Activated T-helper 2 cell treated with anti-CD3 and anti-CD28 coated beads, Interferon-gamma antibody, Interleukin-2, Interleukin-4, amounts not matched to agents 10 μg/mL and 5 μg/mL and 100 μg/mL, durations not matched to agents 14 hours and 24 hours and 36 hours (primary cell): ENCODE measurements around the gene TMCO4. TPM values are rescaled to one million over a fixed set of nuclear protein-coding genes. Genes with fewer than 3 reads are reported as not detected.

Source experiments
- DNase-seq: peaks from one replicate; pipeline ENCODE4 v3.0.0; 2021; ENCODE audit warnings: low spot score
- H3K27ac Mint-ChIP-seq: one replicate; pipeline ENCODE4 v1.8.0; 2021; ENCODE audit warnings: mixed read lengths
- H3K27me3 Mint-ChIP-seq: one replicate; pipeline ENCODE4 v1.8.0; 2021; ENCODE audit warnings: low read depth, mixed read lengths
- H3K36me3 Mint-ChIP-seq: one replicate; pipeline ENCODE4 v1.8.0; 2021; ENCODE audit warnings: low read depth, mixed read lengths
- H3K4me1 Mint-ChIP-seq: one replicate; pipeline ENCODE4 v1.8.0; 2021; ENCODE audit warnings: low read depth, mixed read lengths
- H3K4me3 Mint-ChIP-seq: one replicate; pipeline ENCODE4 v1.8.0; 2021; ENCODE audit warnings: low read depth, mild to moderate bottlenecking, moderate library complexity, mixed read lengths
- H3K9me3 Mint-ChIP-seq: one replicate; pipeline ENCODE4 v1.8.0; 2021; ENCODE audit warnings: mixed read lengths
- intact Hi-C: fragments of 100-400 bp; cut with micrococcal nuclease; formaldehyde crosslinking; loops from one replicate; pipeline ENCODE4 v1.15.1; 2023
- total RNA-seq: library from RNA; stranded (reverse); gene quantifications from 2 replicates; pipeline ENCODE4 v1.2.3, GENCODE V29; 2022

TMCO4 gene
- total RNA-seq, 1 donor from 2014 or later = 12.9 TPM

- no peaks in the 10 kb centered on the region for H3K9me3 Mint-ChIP-seq
- intact Hi-C loops = loop anchor here (10.0 kb wide), 1 partner anchor 116 kb away; a partner anchor contains a TSS
- peak; percentile 9 for DNase-seq
Measured at GRCh38 chr1:19710825-19711611, 88.7 kb downstream of the TMCO4 start.

DNA sequence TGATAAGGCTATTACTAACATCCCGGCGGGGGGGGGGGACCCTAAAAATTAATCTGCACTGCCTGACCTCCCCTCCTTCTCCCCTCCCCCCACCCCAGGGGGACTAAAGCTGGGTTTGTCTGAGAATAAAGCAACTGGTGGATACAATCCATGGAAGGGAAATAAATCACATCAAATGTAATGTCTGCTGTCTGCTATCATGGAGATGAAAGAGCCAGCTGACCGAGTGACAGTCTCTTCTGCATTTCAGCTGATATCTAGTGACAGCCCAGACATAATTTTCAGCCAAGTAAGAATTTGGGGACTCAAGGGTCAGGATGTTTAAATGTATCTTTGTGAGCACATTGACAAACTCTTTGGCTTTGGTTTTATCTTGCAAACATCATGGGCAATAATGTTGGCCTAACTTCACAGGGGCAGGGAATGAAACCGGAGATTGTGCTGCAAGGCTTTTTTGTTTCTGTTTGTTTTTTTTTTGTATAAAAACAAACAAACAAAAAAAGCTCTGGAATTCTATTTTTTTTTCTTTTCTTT lies 90.4 kb downstream of the TMCO4 start:
- peaks cover 15% of the 10 kb centered on the region for H3K4me1 Mint-ChIP-seq
- no peak overlapping the region for H3K27ac Mint-ChIP-seq
- H3K4me3 Mint-ChIP-seq = no peak overlapping the region
- intact Hi-C loops = no loop called here
- H3K36me3 Mint-ChIP-seq = peaks cover 8% of the 10 kb centered on the region
- no peaks in the 10 kb centered on the region for H3K27me3 Mint-ChIP-seq
- no peak for DNase-seq
- no peaks in the 10 kb centered on the region for H3K9me3 Mint-ChIP-seq

More at GRCh38 chr1:19710825-19711611, 88.7 kb downstream of the TMCO4 start:
- H3K4me1 Mint-ChIP-seq = peaks cover 21% of the 10 kb centered on the region
- H3K27me3 Mint-ChIP-seq = no peaks in the 10 kb centered on the region
- H3K36me3 Mint-ChIP-seq = peaks cover 8% of the 10 kb centered on the region
- peak overlapping the region; percentile 86 for H3K27ac Mint-ChIP-seq
- no peak overlapping the region for H3K4me3 Mint-ChIP-seq

- Mint-ChIP-seq H3K9me3 (no peaks in the 10 kb centered on the region), H3K27me3 (no peaks in the 10 kb centered on the region), H3K36me3 (peaks cover 8% of the 10 kb centered on the region), H3K27ac (no peak overlapping the region), H3K4me3 (no peak overlapping the region), H3K4me1 (peaks cover 15% of the 10 kb centered on the region)
- intact Hi-C loops = no loop called here
- DNase-seq = no peak
Measured at GRCh38 chr1:19708567-19709110, 91.1 kb downstream of the TMCO4 start.

- Mint-ChIP-seq H3K4me3 (no peak overlapping the region), H3K27me3 (no peaks in the 10 kb centered on the region), H3K36me3 (peaks cover 3% of the 10 kb centered on the region), H3K27ac (no peak overlapping the region), H3K4me1 (peaks cover 10% of the 10 kb centered on the region), H3K9me3 (no peaks in the 10 kb centered on the region)
- intact Hi-C loops = no loop called here
- DNase-seq = no peak
Measured at GRCh38 chr1:19706136-19706535, 93.6 kb downstream of the TMCO4 start.

GRCh38 chr1:19705464-19705863 lies 94.3 kb downstream of the TMCO4 start:
- intact Hi-C loops = no loop called here
- Mint-ChIP-seq H3K9me3 (no peaks in the 10 kb centered on the region), H3K4me3 (no peak overlapping the region), H3K27me3 (no peaks in the 10 kb centered on the region), H3K4me1 (peaks cover 3% of the 10 kb centered on the region), H3K36me3 (peaks cover 3% of the 10 kb centered on the region), H3K27ac (no peak overlapping the region)
- no peak for DNase-seq

- DNase-seq = peak; percentile 25
- Mint-ChIP-seq H3K4me1 (no peaks in the 10 kb centered on the region), H3K36me3 (no peaks in the 10 kb centered on the region), H3K27me3 (no peaks in the 10 kb centered on the region), H3K27ac (no peak overlapping the region), H3K9me3 (no peaks in the 10 kb centered on the region), H3K4me3 (no peak overlapping the region)
- intact Hi-C loops = loop anchor here (1.0 kb wide), 1 partner anchor 44 kb away; no protein-coding TSS in a partner anchor
Measured at GRCh38 chr1:19704247-19705113, 95.2 kb downstream of the TMCO4 start.

DNA sequence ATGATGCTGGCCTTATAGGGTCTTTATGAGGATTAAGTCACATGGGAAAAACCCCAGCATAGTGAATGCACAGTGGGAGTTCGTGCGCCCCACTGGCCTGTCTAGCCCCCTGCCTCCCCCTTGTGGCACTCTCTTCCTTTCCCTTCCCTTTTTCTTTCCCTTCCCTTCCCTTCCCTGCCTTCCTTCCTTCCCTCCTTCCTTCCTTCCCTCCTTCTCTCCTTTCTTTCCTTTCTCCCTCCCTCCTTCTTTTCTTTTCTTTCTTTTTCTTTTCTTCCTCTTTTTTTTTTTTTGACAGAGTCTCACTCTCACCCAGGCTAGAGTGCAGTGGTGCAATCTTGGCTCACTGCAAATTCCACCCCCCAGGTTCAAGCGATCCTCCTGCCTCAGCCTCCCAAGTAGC lies 96.4 kb downstream of the TMCO4 start:
- DNase-seq = no peak
- no peaks in the 10 kb centered on the region for H3K4me1 Mint-ChIP-seq
- intact Hi-C loops = no loop called here
- H3K27me3 Mint-ChIP-seq = no peaks in the 10 kb centered on the region
- H3K27ac Mint-ChIP-seq = no peak overlapping the region
- H3K36me3 Mint-ChIP-seq = peaks cover 3% of the 10 kb centered on the region
- no peaks in the 10 kb centered on the region for H3K9me3 Mint-ChIP-seq
- H3K4me3 Mint-ChIP-seq = no peak overlapping the region

GRCh38 chr1:19700079-19700777 lies 99.5 kb downstream of the TMCO4 start:
- peaks cover 7% of the 10 kb centered on the region for H3K36me3 Mint-ChIP-seq
- no peak overlapping the region for H3K27ac Mint-ChIP-seq
- no peak for DNase-seq
- H3K27me3 Mint-ChIP-seq = no peaks in the 10 kb centered on the region
- no peaks in the 10 kb centered on the region for H3K9me3 Mint-ChIP-seq
- no peak overlapping the region for H3K4me3 Mint-ChIP-seq
- no peaks in the 10 kb centered on the region for H3K4me1 Mint-ChIP-seq
- intact Hi-C loops = no loop called here

DNA sequence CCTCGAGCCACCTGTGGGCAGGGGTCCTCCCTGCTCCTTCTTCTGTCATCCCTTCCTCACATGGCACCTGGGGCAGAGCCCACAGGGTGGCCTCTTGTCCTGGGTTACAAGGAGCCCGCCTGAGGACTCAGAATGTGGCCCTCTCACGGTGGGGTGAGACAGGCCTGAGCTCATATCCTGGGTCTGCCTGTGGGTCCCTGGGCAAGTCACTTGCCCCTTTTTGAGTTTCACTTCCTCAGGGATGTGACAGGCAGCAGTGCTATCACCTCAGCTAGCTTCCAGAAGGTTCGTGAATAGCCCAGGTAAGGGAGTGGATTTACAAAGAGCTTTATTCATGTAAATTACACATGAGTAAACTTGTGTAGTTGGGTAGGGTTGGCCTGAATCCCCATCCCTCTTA lies 101.5 kb downstream of the TMCO4 start:
- intact Hi-C loops = no loop called here
- H3K27me3 Mint-ChIP-seq = no peaks in the 10 kb centered on the region
- peaks cover 7% of the 10 kb centered on the region for H3K36me3 Mint-ChIP-seq
- no peaks in the 10 kb centered on the region for H3K4me1 Mint-ChIP-seq
- H3K27ac Mint-ChIP-seq = no peak overlapping the region
- no peak for DNase-seq
- no peaks in the 10 kb centered on the region for H3K9me3 Mint-ChIP-seq
- no peak overlapping the region for H3K4me3 Mint-ChIP-seq

DNA sequence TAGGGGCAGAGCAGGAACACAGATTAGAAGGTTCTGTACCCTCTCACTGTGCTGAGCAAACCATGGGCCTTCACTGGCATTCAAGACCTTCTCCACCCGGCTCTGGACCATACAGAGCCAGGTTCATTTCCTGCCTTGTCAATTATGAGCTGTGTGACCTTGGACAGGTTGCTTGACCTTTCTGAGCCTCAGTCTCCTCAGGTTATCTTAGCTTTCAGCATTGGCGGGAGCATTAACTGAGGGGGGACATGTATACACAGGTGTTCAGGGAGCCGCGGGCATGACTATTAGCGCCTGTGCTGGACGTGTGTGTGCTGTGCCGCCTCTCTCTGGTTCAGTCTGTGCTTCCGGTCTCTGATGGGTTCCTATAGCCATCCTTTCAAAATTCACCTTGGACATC lies 102.9 kb downstream of the TMCO4 start:
- no peak overlapping the region for H3K27ac Mint-ChIP-seq
- no peak for DNase-seq
- H3K9me3 Mint-ChIP-seq = no peaks in the 10 kb centered on the region
- intact Hi-C loops = no loop called here
- H3K27me3 Mint-ChIP-seq = no peaks in the 10 kb centered on the region
- H3K4me1 Mint-ChIP-seq = no peaks in the 10 kb centered on the region
- H3K36me3 Mint-ChIP-seq = peaks cover 11% of the 10 kb centered on the region
- H3K4me3 Mint-ChIP-seq = no peak overlapping the region

DNA sequence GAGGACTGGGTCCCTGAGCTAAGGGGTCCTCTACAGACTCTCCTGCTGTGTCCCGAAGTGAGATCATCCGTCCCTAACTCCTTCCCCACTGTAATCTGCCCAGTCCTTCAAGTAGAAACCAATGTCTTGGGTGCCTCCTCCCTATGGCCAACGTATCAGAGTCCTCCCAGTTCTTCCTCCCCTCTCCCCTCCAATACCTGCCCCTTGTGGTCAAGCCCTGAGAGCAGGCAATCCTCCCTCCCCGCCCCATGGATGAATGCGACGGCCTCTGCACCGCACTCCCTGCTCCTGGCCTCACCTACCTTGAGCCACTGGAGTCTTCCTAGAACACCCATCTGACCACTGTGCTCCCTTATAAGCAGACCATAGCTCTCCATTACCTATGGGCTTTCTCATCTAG lies 103.9 kb downstream of the TMCO4 start:
- no peak for DNase-seq
- Mint-ChIP-seq H3K4me3 (no peak overlapping the region), H3K4me1 (no peaks in the 10 kb centered on the region), H3K36me3 (peaks cover 19% of the 10 kb centered on the region), H3K27me3 (no peaks in the 10 kb centered on the region), H3K27ac (no peak overlapping the region), H3K9me3 (no peaks in the 10 kb centered on the region)
- intact Hi-C loops = no loop called here

DNA sequence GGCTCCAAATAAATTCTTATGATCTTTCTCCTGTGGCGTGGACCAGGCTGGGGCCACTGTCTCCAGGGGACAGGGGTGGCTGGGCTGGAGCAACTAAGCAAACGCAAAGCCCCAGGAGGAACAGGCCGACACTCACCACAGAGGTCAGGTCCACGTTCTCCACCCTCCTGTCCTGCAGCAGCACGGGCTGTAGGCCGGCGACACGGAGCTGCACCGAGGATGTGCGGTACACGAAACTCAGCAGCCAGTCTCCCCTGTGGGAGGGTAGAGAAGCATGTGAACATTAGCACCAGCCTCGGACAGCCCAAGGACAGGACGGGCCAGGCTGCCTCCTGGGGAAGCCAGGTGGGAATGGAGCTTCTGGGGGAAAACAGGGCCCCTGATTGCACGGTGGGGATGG lies 105.4 kb downstream of the TMCO4 start:
- no peak for DNase-seq
- H3K36me3 Mint-ChIP-seq = peaks cover 26% of the 10 kb centered on the region
- H3K4me3 Mint-ChIP-seq = no peak overlapping the region
- no peak overlapping the region for H3K27ac Mint-ChIP-seq
- intact Hi-C loops = no loop called here
- no peaks in the 10 kb centered on the region for H3K4me1 Mint-ChIP-seq
- no peaks in the 10 kb centered on the region for H3K27me3 Mint-ChIP-seq
- H3K9me3 Mint-ChIP-seq = peaks cover 4% of the 10 kb centered on the region
